ENCODE data around the gene FUBP3. TPM values are rescaled to one million over a fixed set of nuclear protein-coding genes. Genes with fewer than 3 reads are reported as not detected.

Gene FUBP3
- total RNA-seq, 2 donors from 2014 or later: 34.0 to 38.7 TPM

- no peaks in the 10 kb centered on the region for H3K9me3 Mint-ChIP-seq
- H3K36me3 Mint-ChIP-seq: peaks cover 0 to 5% of the 10 kb centered on the region in 2 donors
- ATAC-seq: no peak
- no peak overlapping the region for H3K27ac Mint-ChIP-seq
- DNase-seq (ENCODE audit: low spot score in 2 of 2): no peak
These were observed 82.2 kb downstream of the FUBP3 start for GRCh38 chr9:130661451-130662098.

GRCh38 chr9:130662099-130662969 is 83.0 kb downstream of the FUBP3 start:
- ATAC-seq (peak; percentile 9 to 11), DNase-seq (ENCODE audit: low spot score in 2 of 2) (no peak)
- Mint-ChIP-seq H3K9me3 (no peaks in the 10 kb centered on the region), H3K36me3 (peaks cover 0 to 5% of the 10 kb centered on the region in 2 donors), H3K27ac (no peak overlapping the region)

- DNase-seq (ENCODE audit: low spot score in 2 of 2) (no peak), ATAC-seq (peak; percentile 7 to 14)
- H3K27ac Mint-ChIP-seq: no peak overlapping the region
- no peaks in the 10 kb centered on the region for H3K9me3 Mint-ChIP-seq
- peaks cover 0 to 5% of the 10 kb centered on the region in 2 donors for H3K36me3 Mint-ChIP-seq
These were observed 83.5 kb downstream of the FUBP3 start for GRCh38 chr9:130662970-130663257.

- peak; percentile 14 to 55 for ATAC-seq
- no peaks in the 10 kb centered on the region for H3K9me3 Mint-ChIP-seq
- peaks cover 0 to 5% of the 10 kb centered on the region in 2 donors for H3K36me3 Mint-ChIP-seq
- DNase-seq (ENCODE audit: low spot score in 2 of 2): no peak
- no peak overlapping the region for H3K27ac Mint-ChIP-seq
These were observed 84.0 kb downstream of the FUBP3 start for GRCh38 chr9:130663258-130663976.

GRCh38 chr9:130663977-130664250 is 84.5 kb downstream of the FUBP3 start:
- H3K27ac Mint-ChIP-seq: no peak overlapping the region

GRCh38 chr9:130664251-130665028 is 85.1 kb downstream of the FUBP3 start, which contains the start of gene PRDM12:
Gene PRDM12 (plus strand): TSS chr9:130664594. CDS start chr9:130664654, 60 bp downstream.
- no peak for ATAC-seq
- no peaks in the 10 kb centered on the region for H3K9me3 Mint-ChIP-seq
- peaks cover 0 to 5% of the 10 kb centered on the region in 2 donors for H3K36me3 Mint-ChIP-seq
- no peak for DNase-seq (ENCODE audit: low spot score in 2 of 2)
- no peak within 1 kb of the TSS for H3K27ac Mint-ChIP-seq

More at GRCh38 chr9:130663977-130664250, 84.5 kb downstream of the FUBP3 start:
- DNase-seq (ENCODE audit: low spot score in 2 of 2) (no peak), ATAC-seq (no peak)
- H3K9me3 Mint-ChIP-seq: no peaks in the 10 kb centered on the region
- H3K36me3 Mint-ChIP-seq: peaks cover 0 to 5% of the 10 kb centered on the region in 2 donors

- Mint-ChIP-seq H3K36me3 (peaks cover 0 to 5% of the 10 kb centered on the region in 2 donors), H3K9me3 (no peaks in the 10 kb centered on the region), H3K27ac (no peak overlapping the region)
- DNase-seq (ENCODE audit: low spot score in 2 of 2) (no peak), ATAC-seq (no peak)
These were observed 85.7 kb downstream of the FUBP3 start for GRCh38 chr9:130665029-130665430.

- no peak for DNase-seq (ENCODE audit: low spot score in 2 of 2)
- no peak for ATAC-seq
- H3K27ac Mint-ChIP-seq: no peak overlapping the region
- peaks cover 0 to 5% of the 10 kb centered on the region in 2 donors for H3K36me3 Mint-ChIP-seq
- H3K9me3 Mint-ChIP-seq: no peaks in the 10 kb centered on the region
These were observed 86.3 kb downstream of the FUBP3 start for GRCh38 chr9:130665431-130666392.

GRCh38 chr9:130666393-130667119 is 87.2 kb downstream of the FUBP3 start:
- Mint-ChIP-seq H3K36me3 (peaks cover 0 to 5% of the 10 kb centered on the region in 2 donors), H3K9me3 (no peaks in the 10 kb centered on the region), H3K27ac (no peak overlapping the region)
- no peak for DNase-seq (ENCODE audit: low spot score in 2 of 2)
- no peak for ATAC-seq

GRCh38 chr9:130667120-130667435 is 87.7 kb downstream of the FUBP3 start:
- peak in 1 of 2 donors; percentile 37 for ATAC-seq
- Mint-ChIP-seq H3K9me3 (no peaks in the 10 kb centered on the region), H3K27ac (no peak overlapping the region)

GRCh38 chr9:130668196-130668595 is 88.8 kb downstream of the FUBP3 start:
- DNase-seq (ENCODE audit: low spot score in 2 of 2): no peak
- Mint-ChIP-seq H3K9me3 (no peaks in the 10 kb centered on the region), H3K27ac (no peak overlapping the region), H3K36me3 (peaks cover 0 to 5% of the 10 kb centered on the region in 2 donors)
- ATAC-seq: no peak

More at GRCh38 chr9:130667120-130667435, 87.7 kb downstream of the FUBP3 start:
- peaks cover 0 to 5% of the 10 kb centered on the region in 2 donors for H3K36me3 Mint-ChIP-seq
- no peak for DNase-seq (ENCODE audit: low spot score in 2 of 2)

GRCh38 chr9:130668659-130669058 is 89.3 kb downstream of the FUBP3 start:
- Mint-ChIP-seq H3K36me3 (peaks cover 0 to 5% of the 10 kb centered on the region in 2 donors), H3K9me3 (no peaks in the 10 kb centered on the region), H3K27ac (no peak overlapping the region)
- no peak for ATAC-seq
- DNase-seq (ENCODE audit: low spot score in 2 of 2): no peak

GRCh38 chr9:130669965-130670364 is 90.6 kb downstream of the FUBP3 start:
- DNase-seq (ENCODE audit: low spot score in 2 of 2) (no peak), ATAC-seq (no peak)
- Mint-ChIP-seq H3K36me3 (peaks cover 0 to 5% of the 10 kb centered on the region in 2 donors), H3K27ac (no peak overlapping the region), H3K9me3 (no peaks in the 10 kb centered on the region)

GRCh38 chr9:130670644-130671043 is 91.3 kb downstream of the FUBP3 start:
- H3K36me3 Mint-ChIP-seq: peaks cover 0 to under 1% of the 10 kb centered on the region in 2 donors
- ATAC-seq: no peak
- DNase-seq (ENCODE audit: low spot score in 2 of 2): no peak
- H3K27ac Mint-ChIP-seq: no peak overlapping the region
- no peaks in the 10 kb centered on the region for H3K9me3 Mint-ChIP-seq

- ATAC-seq (no peak), DNase-seq (ENCODE audit: low spot score in 2 of 2) (no peak)
- no peak overlapping the region for H3K27ac Mint-ChIP-seq
- H3K9me3 Mint-ChIP-seq: no peaks in the 10 kb centered on the region
- H3K36me3 Mint-ChIP-seq: no peaks in the 10 kb centered on the region
These were observed 93.1 kb downstream of the FUBP3 start for GRCh38 chr9:130672466-130672865.
